Islet precursor cell (in vitro differentiated cells): ENCODE measurements around the gene RAD51.

Source experiments
- DNase-seq: peaks from one replicate; pipeline ENCODE4 v3.0.0-alpha.2; 2018

Gene RAD51

DNA sequence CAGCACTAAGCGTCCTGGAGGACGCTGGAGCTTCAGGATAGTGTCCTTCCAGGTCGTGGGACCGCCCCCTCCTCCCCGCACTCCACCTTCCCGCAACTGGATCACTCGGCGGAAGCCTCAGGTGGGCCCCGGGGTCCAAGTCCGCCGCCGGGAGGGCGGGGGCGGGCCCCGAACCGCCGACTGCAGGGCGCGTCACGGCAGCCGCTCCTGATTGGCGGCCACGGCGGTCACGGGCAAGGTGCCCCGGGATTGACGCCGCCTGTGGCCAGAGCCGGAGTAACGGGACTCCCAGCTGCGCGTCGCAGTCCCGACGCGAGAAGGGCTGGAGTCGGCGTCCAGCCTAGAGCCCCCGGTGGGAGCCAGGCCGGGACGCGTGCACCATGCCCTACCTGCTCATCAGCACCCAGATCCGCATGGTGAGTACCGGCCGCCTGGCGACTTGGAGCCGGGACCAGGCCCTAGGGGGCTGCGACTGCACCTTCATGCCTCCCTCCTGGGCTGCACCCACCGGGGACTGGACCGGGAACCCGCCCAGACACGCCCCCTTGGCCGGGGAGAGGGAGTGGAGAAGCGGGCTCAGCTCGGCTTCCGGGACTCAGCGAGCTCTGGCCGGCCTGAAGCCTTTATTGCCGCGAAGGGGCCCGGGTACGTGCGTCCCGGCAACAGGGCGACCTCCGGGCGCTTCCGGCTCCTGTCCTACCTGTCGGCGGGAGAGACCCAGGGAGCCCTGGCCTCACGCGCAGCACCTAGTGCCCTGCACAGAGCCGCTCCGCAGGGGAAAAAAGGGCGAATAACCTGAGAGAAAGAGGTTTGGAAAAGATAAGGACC, 69.0 kb downstream of the RAD51 start, which contains the start of gene GCHFR:
Gene GCHFR, plus strand, starts transcription at position 268 of the 828 bp plus-strand sequence. Its CDS starts 113 bp downstream, at position 381.
- DNase-seq: peak; percentile 90

- no peak for DNase-seq
These were observed 69.7 kb downstream of the RAD51 start for GRCh38 chr15:40764629-40765103.

DNA sequence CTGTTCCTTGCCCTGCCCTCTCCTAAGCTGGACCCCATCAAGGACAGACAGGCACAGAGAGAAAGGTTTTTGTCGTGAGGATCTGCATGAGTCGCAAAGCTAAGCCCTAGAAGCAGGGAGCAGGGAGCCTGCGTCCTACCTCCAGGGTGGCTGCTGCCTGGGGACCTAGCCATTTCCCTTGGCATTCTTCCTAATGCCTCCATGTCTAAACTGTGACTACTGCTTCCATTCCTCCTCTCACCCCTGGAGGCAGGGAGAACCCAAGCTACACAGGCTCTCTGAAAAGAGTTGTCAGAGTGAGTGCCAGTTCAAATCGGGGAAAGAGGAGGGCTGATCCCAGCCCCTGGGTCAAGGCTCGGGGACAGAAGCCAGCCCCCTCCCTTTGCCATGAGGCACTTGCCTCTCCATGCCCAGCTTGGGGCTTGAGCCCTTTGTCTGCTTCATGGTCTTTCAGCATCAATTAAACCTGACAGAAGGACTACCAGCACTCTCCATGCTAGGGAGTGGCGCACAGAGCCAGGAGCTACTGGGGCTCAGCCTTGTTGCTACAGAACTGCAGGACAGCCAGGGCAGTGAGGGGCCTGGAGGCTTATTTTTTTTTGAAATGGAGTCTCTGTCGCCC, 71.3 kb downstream of the RAD51 start:
- no peak for DNase-seq

DNA sequence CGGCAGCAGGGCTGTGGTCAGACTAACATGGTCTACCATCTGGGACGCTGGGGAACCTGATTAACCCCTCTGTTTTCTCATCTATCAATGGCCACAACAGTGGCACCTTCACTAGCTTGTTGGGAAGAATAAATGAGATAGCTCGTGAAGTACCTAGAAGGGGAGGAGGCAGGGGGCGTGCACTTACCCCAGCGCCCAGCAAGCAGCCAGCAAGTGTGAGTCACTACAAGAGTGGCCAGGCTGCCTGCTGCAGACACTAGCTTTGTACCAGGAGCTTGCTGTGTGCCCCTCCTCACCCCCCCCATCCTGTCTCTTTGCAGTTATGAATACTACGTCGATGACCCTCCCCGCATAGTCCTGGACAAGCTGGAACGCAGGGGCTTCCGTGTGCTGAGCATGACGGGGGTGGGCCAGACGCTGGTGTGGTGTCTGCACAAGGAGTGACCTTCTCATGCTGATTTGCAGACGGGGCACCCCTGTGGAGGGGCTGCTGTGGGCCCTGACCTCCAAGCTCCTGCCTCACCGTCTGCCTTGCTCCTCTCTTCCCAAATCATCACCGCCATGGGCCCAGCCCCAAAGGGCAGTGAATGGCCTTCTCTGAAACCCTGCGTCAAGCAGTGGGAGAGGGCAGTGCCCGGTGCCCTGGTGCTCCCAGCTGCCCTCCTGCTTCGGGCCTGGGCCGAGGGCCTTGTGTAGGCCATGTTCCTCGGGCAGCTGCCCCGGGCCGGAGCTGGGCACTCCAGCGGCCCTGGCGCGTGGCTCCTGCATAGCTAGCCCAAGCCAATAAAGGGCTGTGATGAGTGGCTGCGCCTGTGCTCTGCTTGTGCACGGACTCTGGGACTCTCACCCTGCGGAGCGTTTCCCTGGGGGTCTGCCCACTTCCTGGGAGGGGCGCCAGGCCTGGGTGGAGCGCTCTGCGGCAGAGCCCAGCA, 72.2 kb downstream of the RAD51 start:
- DNase-seq: peak; percentile 86

DNA sequence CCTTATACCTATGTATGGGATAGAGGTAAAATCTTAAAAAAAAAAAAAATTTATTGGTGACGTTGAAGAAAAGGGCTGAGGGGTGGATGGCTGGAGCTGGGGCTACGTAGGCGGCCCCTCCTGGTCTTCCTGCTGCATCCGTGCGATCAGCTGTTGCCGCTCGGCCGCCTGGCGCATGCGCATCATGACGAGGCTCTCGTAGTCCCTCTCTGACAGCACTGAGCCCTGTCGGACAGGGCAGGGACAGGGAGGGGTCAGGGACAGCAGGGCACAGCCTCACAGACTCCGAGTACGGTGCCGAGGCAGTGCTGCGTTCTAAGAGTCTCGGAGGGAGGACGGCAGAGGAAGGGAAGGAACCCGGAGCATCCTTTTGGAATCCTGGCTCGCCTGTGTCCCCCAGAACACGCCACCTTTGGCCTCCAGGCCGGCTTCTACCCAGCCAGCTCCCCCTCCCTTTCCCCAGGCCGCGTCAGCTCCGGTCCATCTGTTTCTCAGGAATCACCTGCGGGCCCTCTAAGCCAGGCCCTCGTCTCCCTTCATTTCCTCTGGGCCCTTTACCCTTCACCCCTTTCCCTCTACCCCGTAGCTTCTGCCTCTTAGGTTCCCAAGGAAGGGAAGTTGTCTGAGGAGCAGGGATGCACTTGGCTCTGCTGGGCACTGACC, 73.0 kb downstream of the RAD51 start:
- DNase-seq: no peak

DNA sequence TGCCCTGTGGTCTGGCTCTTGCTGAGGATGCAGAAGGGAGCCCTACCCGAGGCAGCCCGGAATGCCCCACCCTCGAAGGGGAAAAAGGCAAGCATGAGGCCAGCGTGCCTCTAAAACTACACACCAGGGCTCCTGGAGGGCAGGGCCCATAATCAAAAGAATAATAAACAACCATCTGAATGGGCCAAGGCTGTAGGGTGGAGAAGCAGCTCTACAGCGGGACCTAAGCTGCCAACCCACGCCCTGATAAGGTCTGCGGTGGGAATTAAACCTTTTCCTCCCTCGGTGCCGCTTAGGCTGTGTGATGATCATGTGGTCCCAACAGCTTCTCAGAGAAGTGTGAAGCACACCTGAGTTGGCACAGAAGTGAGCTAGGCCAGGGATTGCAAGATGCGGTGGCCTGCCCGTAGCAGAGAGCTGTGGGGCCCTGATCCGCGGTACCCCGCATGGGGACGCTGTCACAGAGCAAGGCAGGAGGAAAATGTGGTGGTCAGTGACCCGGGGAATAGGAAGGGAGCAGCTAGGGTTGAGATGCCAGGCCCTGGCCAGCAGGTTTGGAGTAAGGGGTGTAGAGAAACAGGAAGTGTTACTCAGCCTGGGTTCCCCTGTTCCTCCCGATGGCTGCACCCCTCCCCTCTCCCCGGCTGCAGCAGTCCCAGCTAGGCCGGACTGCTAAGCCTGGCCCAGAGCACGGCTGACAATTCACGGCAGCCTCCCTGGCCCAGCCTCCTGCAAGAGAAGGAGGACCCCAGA, 73.7 kb downstream of the RAD51 start:
- DNase-seq: no peak

DNA sequence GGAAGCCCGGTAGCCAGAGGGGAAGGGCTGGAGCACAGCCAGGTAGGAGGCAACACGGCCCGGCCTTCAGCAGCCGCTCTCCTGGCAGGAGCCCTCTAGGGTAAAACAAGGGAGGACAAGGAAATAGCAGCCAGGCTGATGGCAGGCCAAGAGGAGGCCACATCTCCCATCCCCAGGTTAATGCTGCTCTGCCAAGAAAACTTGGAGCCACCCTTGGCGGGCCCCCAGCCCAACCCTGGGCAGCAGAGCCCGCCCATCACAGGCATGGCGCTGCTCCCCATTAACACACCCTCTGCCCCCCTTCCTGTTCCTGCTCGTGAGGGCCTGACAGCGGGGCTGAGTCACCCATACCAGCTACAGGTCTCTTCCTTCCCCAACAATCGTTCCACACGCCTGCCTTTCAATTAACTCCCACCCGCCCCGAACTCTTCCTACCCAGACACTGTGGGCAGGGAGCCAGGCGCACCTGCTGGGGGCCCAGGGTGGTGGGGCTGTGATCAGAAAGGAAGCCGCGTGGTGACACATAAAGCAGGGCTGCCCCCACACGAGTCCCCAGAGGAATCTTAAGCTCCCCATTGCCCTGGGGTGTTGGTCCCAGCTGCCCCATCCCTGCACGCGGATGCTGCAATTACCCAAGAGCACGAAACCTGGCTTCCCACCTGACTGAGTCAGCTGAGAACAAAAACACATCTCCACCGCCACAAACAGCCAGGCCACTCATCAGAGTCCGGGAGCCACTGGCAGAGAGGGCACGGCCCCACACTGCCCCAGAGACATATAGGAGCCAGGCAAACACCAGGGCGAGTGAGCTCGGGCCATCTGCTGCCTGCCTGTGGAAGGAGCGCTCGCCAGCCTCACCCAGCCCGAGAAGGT, 74.5 kb downstream of the RAD51 start, which contains the start of gene C15orf62:
Gene C15orf62, plus strand, starts transcription at position 707 of the 873 bp plus-strand sequence. CDS start 516 bp downstream, outside the sequence.
- no peak for DNase-seq

GRCh38 chr15:40770147-40770721, 75.3 kb downstream of the RAD51 start:
- no peak for DNase-seq

DNA sequence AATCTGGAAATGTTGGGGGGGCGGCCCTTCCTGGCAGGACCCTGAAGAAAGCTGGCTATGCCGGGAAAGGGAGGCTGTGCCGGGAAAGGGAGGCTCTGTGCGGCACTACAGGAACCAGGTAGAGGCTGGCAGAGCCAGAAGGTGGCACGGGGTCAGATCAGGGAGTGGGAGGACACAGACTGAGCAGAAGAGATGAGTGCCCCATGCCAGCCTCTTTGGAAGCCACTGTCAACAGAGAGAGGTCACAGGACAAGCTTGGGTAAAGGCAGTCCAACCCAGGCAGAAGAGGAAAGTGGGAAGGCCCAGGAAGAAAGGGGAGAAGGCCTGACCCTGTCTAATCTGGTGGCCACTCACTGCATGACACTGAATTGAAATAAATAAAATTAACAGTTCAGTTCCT, 76.3 kb downstream of the RAD51 start:
- no peak for DNase-seq

DNA sequence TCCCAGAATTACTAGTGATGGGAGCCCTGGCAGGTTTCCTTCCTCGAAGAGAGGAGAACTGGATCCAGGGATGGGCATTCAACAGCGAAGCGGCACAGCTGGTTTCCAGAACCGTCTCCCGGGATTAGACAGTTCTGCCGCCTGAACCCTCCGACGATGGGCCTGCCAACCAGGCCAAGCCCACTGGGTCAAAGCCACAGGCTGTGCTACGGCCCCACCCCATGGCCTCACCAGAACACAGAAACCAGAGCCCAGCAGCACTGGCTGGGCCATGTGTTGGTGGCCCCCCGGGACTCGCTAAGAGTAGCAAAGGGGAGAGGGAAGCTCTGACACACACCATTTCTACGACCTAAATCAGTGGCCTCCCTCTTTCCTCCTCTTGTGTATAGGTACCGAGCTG, 77.0 kb downstream of the RAD51 start:
- no peak for DNase-seq

GRCh38 chr15:40773496-40773895, 78.5 kb downstream of the RAD51 start:
- DNase-seq: no peak

- DNase-seq: no peak
These were observed 78.9 kb downstream of the RAD51 start for GRCh38 chr15:40773902-40774301.

GRCh38 chr15:40775007-40775406, 80.0 kb downstream of the RAD51 start:
- no peak for DNase-seq

DNA sequence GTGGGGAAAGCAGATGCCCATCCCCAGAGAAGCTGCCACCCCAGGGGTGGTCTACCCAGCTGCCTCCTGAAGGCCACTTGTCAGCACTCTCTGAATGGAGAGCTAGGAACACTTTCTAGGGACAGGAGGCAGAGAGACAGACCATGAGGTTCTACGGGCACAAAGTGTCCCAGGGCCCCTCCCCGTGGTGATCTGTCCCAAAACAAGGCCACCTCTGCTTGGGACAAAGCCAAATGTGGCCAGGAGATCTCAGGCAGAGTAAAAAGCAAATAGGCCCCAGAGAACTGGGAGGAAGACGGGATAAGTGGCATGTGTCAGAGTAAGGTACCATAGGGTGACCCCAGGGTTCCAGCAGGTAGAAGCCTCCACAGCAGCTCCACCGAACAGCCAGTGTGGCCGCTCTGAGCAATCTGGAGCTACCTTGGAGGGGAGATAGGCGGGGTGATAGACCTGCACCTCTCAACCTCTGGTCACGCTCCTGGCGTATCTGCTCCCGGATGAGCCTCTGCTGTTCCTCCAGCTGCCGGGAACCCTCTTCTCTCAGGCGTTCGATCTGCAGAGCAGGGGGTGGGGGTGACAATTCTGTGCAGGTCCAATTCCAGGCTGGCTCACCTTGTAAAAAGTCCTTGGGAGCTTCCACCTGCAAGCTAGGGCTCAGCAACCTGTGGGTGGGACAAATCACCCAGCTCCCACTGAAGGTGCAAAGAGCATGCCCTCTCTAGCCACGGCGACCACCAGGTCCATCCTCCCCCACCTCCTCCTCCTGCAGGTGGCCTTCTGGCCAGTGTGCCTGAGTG, 81.0 kb downstream of the RAD51 start:
- DNase-seq: no peak

DNA sequence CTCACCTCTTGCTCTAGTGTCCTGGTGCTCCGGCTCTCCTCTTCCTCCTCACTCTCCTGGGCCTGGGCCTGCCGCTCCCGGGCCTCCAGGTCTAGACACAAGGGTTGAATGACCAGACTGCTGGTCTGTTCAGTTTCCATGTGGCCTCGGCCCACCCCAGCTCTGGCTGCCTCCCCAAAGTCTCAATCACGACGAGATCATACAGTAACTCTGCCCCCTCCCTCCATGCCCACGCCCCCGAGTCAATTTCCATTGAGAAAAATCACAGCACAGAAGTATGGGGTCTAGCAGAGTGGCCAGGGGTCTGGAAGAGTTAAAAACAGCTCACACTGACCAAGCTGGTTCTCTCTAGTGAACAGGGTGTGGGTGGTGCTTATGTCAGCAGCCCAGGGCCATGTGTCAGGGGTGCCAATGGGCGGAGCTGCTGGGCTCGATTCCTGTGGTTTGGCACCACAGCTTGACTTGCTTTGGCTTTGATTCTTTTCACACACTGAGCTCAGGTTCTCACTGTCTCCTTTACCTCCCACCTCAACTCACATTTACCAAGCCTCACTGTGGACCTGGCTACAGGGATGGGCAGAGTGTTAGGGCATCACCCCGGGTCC, 81.7 kb downstream of the RAD51 start:
- no peak for DNase-seq
